B cell (primary cell): Measurements from ENCODE around the gene OR52E1.

ENCODE experiments used
- EZH2 ChIP-seq: IDR thresholded peaks from 2 replicates; pipeline ENCODE4 v1.6.1; 2012; ENCODE audit warnings: borderline replicate concordance, low read depth, mild to moderate bottlenecking, moderate library complexity, low read length; ENCODE audit not compliant: insufficient read depth, poor library complexity, severe bottlenecking
- TF ChIP-seq, protein P1 (sequence below): fragments of 200-600 bp; IDR thresholded peaks from one replicate; pipeline ENCODE4 v1.8.0; 2022; ENCODE audit warnings: antibody characterized with exemption, mild to moderate bottlenecking

DNA sequence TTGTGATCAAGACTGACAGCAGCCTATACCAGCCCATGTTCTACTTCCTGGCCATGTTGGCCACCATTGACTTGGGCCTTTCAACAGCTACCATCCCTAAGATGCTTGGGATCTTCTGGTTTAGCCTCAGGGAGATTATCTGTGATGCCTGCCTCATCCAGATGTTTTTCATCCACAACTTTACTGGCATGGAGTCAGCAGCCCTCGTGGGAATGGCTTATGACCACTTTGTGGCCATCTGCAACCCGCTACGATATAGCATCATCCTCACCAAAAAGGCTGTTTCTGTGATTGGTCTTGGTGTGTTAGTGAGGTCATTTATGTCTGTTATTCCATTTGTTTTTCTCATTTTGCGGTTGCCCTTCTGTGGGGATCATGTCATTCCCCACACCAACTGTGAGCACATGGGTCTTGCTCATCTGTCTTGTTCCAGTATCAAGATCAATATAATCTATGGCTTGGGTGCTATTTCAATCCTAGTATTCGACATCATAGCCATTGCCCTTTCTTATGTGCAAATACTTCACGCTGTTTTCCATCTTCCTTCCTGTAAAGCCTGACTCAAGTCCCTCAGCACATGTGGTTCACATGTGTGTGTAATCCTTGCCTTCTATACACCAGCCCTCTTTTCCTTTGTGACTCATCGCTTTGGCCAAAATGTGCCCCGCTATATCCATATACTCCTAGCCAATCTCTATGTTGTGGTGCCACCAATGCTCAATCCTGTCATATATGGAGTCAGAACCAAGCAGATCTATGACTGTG, 23.6 kb downstream of the OR52E1 start:
- TF ChIP-seq, protein P1, sequence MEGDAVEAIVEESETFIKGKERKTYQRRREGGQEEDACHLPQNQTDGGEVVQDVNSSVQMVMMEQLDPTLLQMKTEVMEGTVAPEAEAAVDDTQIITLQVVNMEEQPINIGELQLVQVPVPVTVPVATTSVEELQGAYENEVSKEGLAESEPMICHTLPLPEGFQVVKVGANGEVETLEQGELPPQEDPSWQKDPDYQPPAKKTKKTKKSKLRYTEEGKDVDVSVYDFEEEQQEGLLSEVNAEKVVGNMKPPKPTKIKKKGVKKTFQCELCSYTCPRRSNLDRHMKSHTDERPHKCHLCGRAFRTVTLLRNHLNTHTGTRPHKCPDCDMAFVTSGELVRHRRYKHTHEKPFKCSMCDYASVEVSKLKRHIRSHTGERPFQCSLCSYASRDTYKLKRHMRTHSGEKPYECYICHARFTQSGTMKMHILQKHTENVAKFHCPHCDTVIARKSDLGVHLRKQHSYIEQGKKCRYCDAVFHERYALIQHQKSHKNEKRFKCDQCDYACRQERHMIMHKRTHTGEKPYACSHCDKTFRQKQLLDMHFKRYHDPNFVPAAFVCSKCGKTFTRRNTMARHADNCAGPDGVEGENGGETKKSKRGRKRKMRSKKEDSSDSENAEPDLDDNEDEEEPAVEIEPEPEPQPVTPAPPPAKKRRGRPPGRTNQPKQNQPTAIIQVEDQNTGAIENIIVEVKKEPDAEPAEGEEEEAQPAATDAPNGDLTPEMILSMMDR = no peak
- TF ChIP-seq EZH2 = no peak
